Naive B cell (primary cell): Measurements from ENCODE around the gene DTHD1. TPM values are rescaled to one million over a fixed set of nuclear protein-coding genes. Genes with fewer than 3 reads are reported as not detected.
A peak's percentile ranks its signal among the peaks of the same experiment; 100 is the strongest.

Experiments
- ATAC-seq, 2 donors: fragments of 150-1000 bp; cut with Tn5 transposase; 2 replicates each; pipeline ENCODE4 v1.10.0; 2021; ENCODE audit warnings: low read depth in 2 of 2, mild to moderate bottlenecking in 2 of 2, moderate library complexity in 2 of 2
- DNase-seq: peaks from one replicate; pipeline ENCODE4 v3.0.0; 2022
- H3K27ac Mint-ChIP-seq, 6 donors: one replicate each; pipeline ENCODE4 v1.8.0; 2020 to 2022; ENCODE audit warnings: mild to moderate bottlenecking in 6 of 6, mixed read lengths in 6 of 6, moderate library complexity in 5 of 6, inconsistent platforms in 2 of 6
- H3K27me3 Mint-ChIP-seq, 3 donors: one replicate each; pipeline ENCODE4 v1.8.0; 2021 to 2022; ENCODE audit warnings: mixed read lengths in 3 of 3, mild to moderate bottlenecking in 1 of 3
- H3K36me3 Mint-ChIP-seq, 2 donors: one replicate each; pipeline ENCODE4 v1.8.0; 2020 to 2022; ENCODE audit warnings: mixed read lengths in 2 of 2, inconsistent platforms in 1 of 2, mild to moderate bottlenecking in 1 of 2
- H3K4me1 Mint-ChIP-seq, 3 donors: one replicate each; pipeline ENCODE4 v1.8.0; 2020 to 2022; ENCODE audit warnings: mixed read lengths in 3 of 3, inconsistent platforms in 1 of 3, mild to moderate bottlenecking in 1 of 3, moderate library complexity in 1 of 3
- H3K4me3 Mint-ChIP-seq, 8 donors: one replicate each; pipeline ENCODE4 v1.8.0; 2020 to 2022; ENCODE audit warnings: mild to moderate bottlenecking in 8 of 8, mixed read lengths in 8 of 8, moderate library complexity in 8 of 8, inconsistent platforms in 2 of 8
- H3K9me3 Mint-ChIP-seq, 7 donors: one replicate each; pipeline ENCODE4 v1.8.0; 2020 to 2022; ENCODE audit warnings: mixed read lengths in 7 of 7, mild to moderate bottlenecking in 5 of 7, inconsistent platforms in 2 of 7, moderate library complexity in 1 of 7
- polyA plus RNA-seq, 6 donors: library from polyadenylated mRNA; unstranded; fragments of 300-500 nt; fragmentation: Illumina TruSeq; gene quantifications; one replicate each; pipeline ENCODE4 v1.2.3, GENCODE V29; 2021; ENCODE audit warnings: low read depth in 6 of 6

Gene DTHD1
- polyA plus RNA-seq, 6 donors from 2014 or later, result not detected

DNA sequence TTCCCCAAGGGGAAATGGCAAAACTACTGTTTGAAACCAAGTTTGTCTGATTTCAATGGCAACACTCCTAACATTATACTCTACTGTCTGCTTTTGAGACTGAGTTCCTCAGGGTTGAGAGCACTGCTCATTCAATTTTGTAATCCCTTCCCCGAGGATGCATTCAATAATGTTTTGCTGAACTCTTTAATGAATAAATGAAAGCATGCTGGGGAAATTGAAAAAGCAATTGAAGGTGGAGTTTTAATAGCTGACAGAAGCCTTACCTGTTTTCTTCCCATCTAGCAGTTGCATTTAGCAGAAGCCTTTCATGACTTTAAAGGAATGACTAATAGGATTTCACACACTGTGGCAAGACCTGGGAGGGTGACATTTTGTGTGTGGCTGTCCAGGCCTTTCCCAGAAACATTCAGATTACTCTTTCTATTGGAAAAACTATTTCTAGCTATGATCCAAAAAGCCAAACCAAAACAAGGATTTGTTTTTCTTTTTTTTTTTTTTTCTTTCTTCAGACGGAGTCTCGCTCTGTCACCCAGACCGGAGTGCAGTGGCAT lies 45.1 kb downstream of the DTHD1 start:
- ATAC-seq (no peak), DNase-seq (no peak)
- H3K36me3 Mint-ChIP-seq, result no peaks in the 10 kb centered on the region
- H3K27me3 Mint-ChIP-seq, result no peaks in the 10 kb centered on the region
- H3K4me3 Mint-ChIP-seq, result peak overlapping the region in 1 of 8 donors; percentile 32
- no peaks in the 10 kb centered on the region for H3K9me3 Mint-ChIP-seq
- peaks cover 39 to 47% (median 42%) of the 10 kb centered on the region in 3 donors for H3K4me1 Mint-ChIP-seq
- peak overlapping the region in 3 of 6 donors; percentile 13 to 82 (median 49) for H3K27ac Mint-ChIP-seq

GRCh38 chr4:36327400-36327799 lies 46.0 kb downstream of the DTHD1 start:
- ATAC-seq, result no peak
- Mint-ChIP-seq H3K27me3 (no peaks in the 10 kb centered on the region), H3K36me3 (no peaks in the 10 kb centered on the region), H3K4me1 (peaks cover 34 to 41% (median 36%) of the 10 kb centered on the region in 3 donors), H3K9me3 (no peaks in the 10 kb centered on the region), H3K4me3 (no peak overlapping the region), H3K27ac (peak overlapping the region in 2 of 6 donors; percentile 29 to 82)
- no peak for DNase-seq

DNA sequence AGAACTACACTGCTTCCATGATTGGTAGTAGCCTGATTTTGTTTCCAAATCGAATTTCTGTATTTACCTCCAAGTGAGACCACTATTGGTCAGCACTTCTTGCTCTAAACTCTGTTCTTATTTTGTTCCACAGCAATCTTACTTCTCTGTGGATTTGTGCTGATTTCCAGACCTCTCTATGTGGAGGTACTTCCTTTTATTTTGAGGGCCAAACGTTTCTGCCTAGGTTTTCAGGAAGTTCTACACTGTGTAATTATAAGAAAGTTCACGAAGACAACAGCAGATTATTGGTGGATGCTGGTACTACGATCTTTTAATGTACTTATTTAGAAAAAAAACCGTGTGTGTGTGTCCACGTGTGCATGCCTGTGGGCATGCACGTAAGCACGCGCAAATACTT lies 46.7 kb downstream of the DTHD1 start:
- no peaks in the 10 kb centered on the region for H3K9me3 Mint-ChIP-seq
- ATAC-seq (no peak), DNase-seq (no peak)
- H3K4me3 Mint-ChIP-seq, result no peak overlapping the region
- H3K4me1 Mint-ChIP-seq, result peaks cover 34 to 43% (median 36%) of the 10 kb centered on the region in 3 donors
- H3K27me3 Mint-ChIP-seq, result no peaks in the 10 kb centered on the region
- no peaks in the 10 kb centered on the region for H3K36me3 Mint-ChIP-seq
- H3K27ac Mint-ChIP-seq, result peak overlapping the region in 4 of 6 donors; percentile 20 to 86 (median 66)

DNA sequence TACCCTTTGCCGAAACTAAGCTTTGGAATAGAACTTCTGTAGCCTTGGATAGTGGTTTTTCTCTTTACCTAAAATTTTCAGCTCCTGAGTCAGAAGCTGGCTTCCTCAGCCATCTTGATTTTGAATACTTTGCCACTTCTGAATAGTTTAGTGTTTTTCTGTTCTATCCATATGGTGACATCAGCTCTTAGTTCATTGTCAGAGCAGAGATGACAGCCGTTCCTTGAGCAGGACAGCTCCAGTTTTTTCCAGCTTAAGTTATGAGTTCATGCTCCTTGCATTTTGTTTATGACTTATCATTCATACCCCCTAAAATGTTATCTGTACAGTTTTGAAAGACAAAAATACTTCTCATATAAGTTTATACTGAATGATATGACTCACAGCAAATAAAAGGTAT lies 47.8 kb downstream of the DTHD1 start:
- no peaks in the 10 kb centered on the region for H3K36me3 Mint-ChIP-seq
- no peak for DNase-seq
- H3K4me3 Mint-ChIP-seq, result no peak overlapping the region
- ATAC-seq, result no peak
- H3K27me3 Mint-ChIP-seq, result no peaks in the 10 kb centered on the region
- peak overlapping the region in 1 of 6 donors; percentile 58 for H3K27ac Mint-ChIP-seq
- H3K4me1 Mint-ChIP-seq, result peaks cover 30 to 39% (median 31%) of the 10 kb centered on the region in 3 donors
- no peaks in the 10 kb centered on the region for H3K9me3 Mint-ChIP-seq

DNA sequence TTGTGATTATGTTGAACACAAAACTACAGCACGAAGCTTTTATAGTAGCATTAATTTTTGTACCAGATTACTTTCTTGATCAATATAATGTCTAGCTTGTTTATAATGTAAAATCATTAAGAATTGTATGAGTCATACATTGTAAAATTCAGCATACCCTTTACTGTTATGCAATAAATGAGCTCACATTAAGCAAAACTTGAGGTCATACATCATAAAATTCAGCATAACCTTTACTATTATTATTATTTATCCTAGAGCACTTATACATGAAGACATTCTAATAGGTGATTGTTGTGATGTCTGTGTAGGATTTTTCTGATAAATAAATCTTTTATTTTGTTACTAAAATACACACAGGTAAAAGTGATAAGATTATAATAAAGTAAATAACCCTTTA lies 49.4 kb downstream of the DTHD1 start:
- H3K27ac Mint-ChIP-seq, result no peak overlapping the region
- H3K36me3 Mint-ChIP-seq, result no peaks in the 10 kb centered on the region
- DNase-seq (no peak), ATAC-seq (no peak)
- H3K9me3 Mint-ChIP-seq, result no peaks in the 10 kb centered on the region
- no peak overlapping the region for H3K4me3 Mint-ChIP-seq
- H3K27me3 Mint-ChIP-seq, result no peaks in the 10 kb centered on the region
- peaks cover 17 to 24% (median 17%) of the 10 kb centered on the region in 3 donors for H3K4me1 Mint-ChIP-seq

- no peak overlapping the region for H3K4me3 Mint-ChIP-seq
- peak overlapping the region in 2 of 6 donors; percentile 1 to 4 for H3K27ac Mint-ChIP-seq
- DNase-seq (no peak), ATAC-seq (peak; percentile 25 to 45)
- H3K27me3 Mint-ChIP-seq, result no peaks in the 10 kb centered on the region
- H3K4me1 Mint-ChIP-seq, result peaks cover 11 to 22% (median 18%) of the 10 kb centered on the region in 3 donors
- H3K36me3 Mint-ChIP-seq, result no peaks in the 10 kb centered on the region
- H3K9me3 Mint-ChIP-seq, result no peaks in the 10 kb centered on the region
Measured at GRCh38 chr4:36332023-36332781, 50.8 kb downstream of the DTHD1 start.

DNA sequence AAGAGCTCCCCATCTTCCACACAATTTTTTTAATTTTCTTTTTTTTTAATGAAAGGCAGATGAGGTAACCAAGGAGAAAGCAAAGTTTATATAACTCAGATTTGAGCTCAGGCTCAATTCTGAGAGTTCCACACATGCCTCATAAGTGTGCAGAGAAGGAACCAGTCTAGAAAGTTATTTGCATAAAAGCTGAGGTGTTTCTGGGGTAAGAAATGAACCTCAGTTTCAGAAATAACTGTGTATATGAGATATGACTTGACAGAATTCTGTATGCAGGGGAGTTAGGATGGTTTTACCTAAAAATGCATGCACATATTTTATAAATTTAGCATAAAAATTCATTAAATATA lies 51.3 kb downstream of the DTHD1 start:
- Mint-ChIP-seq H3K27ac (peak overlapping the region in 2 of 6 donors; percentile 1 to 4), H3K4me1 (peaks cover 11 to 22% (median 18%) of the 10 kb centered on the region in 3 donors), H3K36me3 (no peaks in the 10 kb centered on the region), H3K4me3 (no peak overlapping the region), H3K9me3 (no peaks in the 10 kb centered on the region), H3K27me3 (no peaks in the 10 kb centered on the region)
- no peak for DNase-seq
- peak; percentile 77 to 78 for ATAC-seq

- H3K27me3 Mint-ChIP-seq, result no peaks in the 10 kb centered on the region
- peaks cover 11 to 26% (median 18%) of the 10 kb centered on the region in 3 donors for H3K4me1 Mint-ChIP-seq
- H3K27ac Mint-ChIP-seq, result peak overlapping the region in 2 of 6 donors; percentile 6 to 33
- no peaks in the 10 kb centered on the region for H3K36me3 Mint-ChIP-seq
- DNase-seq (no peak), ATAC-seq (no peak)
- H3K4me3 Mint-ChIP-seq, result peak overlapping the region in 1 of 8 donors; percentile 26
- no peaks in the 10 kb centered on the region for H3K9me3 Mint-ChIP-seq
Measured at GRCh38 chr4:36333303-36333877, 52.0 kb downstream of the DTHD1 start.

- Mint-ChIP-seq H3K9me3 (no peaks in the 10 kb centered on the region), H3K4me1 (peaks cover 5 to 20% (median 13%) of the 10 kb centered on the region in 3 donors), H3K27ac (no peak overlapping the region), H3K4me3 (no peak overlapping the region), H3K27me3 (no peaks in the 10 kb centered on the region), H3K36me3 (no peaks in the 10 kb centered on the region)
- no peak for DNase-seq
- ATAC-seq, result no peak
Measured at GRCh38 chr4:36337665-36338185, 56.3 kb downstream of the DTHD1 start.

DNA sequence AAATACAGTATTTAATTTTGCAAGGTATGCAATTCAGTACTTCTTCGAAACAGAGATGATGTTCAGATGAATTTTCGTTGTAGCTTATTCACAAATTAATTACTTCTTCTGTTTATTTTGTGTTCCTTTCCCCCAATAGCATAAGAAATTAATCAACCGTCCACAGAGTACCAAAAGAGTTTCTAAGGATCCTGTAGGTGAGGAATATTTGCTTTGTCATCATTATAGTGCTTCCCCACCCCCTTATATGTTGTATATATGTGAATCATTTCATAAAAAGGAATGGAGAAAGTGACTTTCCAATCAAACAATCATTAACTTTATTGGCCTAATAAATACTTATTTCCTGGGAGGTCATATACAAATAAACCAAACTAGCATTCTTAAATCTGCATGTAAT lies 57.6 kb downstream of the DTHD1 start:
- H3K9me3 Mint-ChIP-seq, result no peaks in the 10 kb centered on the region
- no peaks in the 10 kb centered on the region for H3K27me3 Mint-ChIP-seq
- peaks cover 0 to 12% (median 5%) of the 10 kb centered on the region in 3 donors for H3K4me1 Mint-ChIP-seq
- H3K4me3 Mint-ChIP-seq, result no peak overlapping the region
- H3K36me3 Mint-ChIP-seq, result no peaks in the 10 kb centered on the region
- ATAC-seq (no peak), DNase-seq (no peak)
- no peak overlapping the region for H3K27ac Mint-ChIP-seq

DNA sequence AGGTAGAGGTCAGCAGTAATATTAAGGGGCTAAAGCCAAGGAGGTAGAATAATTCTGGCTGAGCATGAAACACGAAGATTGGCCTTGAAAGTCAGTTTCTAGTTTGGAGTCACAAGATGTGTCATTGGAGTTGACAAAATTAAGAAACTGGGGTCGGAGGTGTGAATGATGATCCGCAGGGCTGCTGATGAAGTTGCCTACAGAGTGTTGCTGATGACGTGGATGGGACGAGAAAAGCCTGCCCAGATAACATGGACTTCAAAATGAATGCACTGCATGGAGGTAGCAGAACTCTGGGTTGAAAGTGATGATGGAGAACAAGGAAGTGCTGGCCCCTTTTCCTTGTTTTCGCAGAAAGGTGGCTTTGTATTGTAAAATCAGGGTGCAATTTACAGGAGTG lies 60.5 kb downstream of the DTHD1 start:
- H3K27me3 Mint-ChIP-seq, result no peaks in the 10 kb centered on the region
- ATAC-seq (no peak), DNase-seq (no peak)
- H3K9me3 Mint-ChIP-seq, result no peaks in the 10 kb centered on the region
- H3K4me1 Mint-ChIP-seq, result peaks cover 0 to 5% (median 2%) of the 10 kb centered on the region in 3 donors
- H3K36me3 Mint-ChIP-seq, result no peaks in the 10 kb centered on the region
- no peak overlapping the region for H3K27ac Mint-ChIP-seq
- H3K4me3 Mint-ChIP-seq, result no peak overlapping the region

DNA sequence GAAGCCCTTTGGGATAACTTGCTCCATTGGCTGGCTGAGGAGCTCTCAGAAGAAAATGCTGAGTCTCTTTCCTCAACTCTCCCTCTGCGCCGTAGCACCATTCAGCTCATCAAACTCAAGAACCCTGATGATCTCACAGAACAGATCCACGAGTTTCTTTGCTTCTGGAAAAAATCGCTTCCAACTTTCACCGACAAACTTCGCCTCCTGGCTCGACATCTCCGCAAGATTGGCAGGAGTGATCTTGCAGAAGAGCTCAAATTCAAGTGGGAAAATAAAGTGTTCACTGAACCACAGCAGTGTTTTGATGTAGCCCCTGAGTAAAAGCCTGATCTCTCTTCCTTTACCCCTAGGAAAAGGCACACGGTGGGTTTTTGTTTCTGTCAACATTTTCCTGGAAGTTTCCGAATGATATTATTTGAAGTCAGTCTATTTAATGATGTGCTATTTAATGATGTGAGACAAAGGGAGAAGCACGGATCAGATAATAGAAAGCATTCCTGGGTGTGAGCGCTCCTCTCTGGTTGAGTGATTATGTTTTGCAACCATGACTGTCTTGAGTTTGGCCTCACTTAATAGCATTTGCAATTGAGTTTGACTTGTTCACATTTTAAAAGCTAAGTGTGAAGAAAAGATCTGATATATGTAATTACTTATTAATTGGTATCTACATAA lies 62.2 kb downstream of the DTHD1 start:
- Mint-ChIP-seq H3K27me3 (no peaks in the 10 kb centered on the region), H3K4me1 (peaks cover 5 to 7% (median 6%) of the 10 kb centered on the region in 3 donors), H3K4me3 (no peak overlapping the region), H3K27ac (no peak overlapping the region), H3K36me3 (no peaks in the 10 kb centered on the region), H3K9me3 (no peaks in the 10 kb centered on the region)
- ATAC-seq, result no peak
- DNase-seq, result no peak

GRCh38 chr4:36348403-36348938 lies 67.1 kb downstream of the DTHD1 start:
- Mint-ChIP-seq H3K27me3 (no peaks in the 10 kb centered on the region), H3K9me3 (no peaks in the 10 kb centered on the region), H3K4me1 (peaks cover 15 to 19% (median 17%) of the 10 kb centered on the region in 3 donors), H3K36me3 (no peaks in the 10 kb centered on the region), H3K4me3 (peak overlapping the region in 4 of 8 donors; percentile 1 to 71 (median 41)), H3K27ac (peak overlapping the region; percentile 20 to 89 (median 77))
- DNase-seq, result peak; percentile 40
- peak; percentile 95 to 98 for ATAC-seq
